Amygdala (tissue), 56 donors: ENCODE results near the gene CRMP1.
A peak's percentile ranks its signal among the peaks of the same experiment; 100 is the strongest.

Experiments
- DNase-seq, 56 donors: peaks; one replicate each; lab custom pipeline; 2025; lab: John Stamatoyannopoulos, UW

The CRMP1 gene

DNA sequence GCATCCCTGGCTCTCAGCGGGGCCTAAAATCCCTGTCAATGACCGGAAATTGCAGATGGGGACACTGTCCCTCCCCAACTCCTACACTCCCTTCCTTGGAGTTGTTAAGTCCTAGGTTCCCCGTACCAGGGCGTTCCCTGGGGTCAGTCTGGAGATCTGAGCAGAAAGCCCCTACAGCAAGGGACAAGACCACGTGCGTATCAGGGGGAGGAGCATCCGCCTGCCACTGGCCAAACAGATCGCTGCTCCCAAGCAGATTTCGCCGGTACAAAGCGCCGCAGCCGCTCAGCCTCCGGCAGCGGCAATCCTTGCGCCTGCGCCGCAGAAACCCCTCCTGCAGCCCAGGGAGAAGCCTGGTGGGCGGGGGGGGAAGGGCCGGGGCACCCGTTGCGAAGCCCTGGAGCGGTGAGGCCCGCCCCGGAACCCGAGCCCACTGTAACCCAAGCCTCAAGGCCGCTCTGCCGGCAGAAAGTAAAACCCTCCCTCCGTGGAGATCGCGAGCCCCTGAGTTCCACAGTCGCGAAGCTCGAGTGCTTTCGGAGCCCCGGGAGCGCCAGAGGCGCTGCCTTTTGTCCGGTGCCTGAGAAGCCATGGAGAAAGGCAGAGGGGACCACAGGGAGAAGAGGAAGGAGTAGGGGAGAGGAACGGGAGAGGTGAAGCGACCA lies 2.7 kb downstream of the CRMP1 start:
- DNase-seq, result peak in 49 of 56 donors; percentile 24 to 84 (median 67)

- no peak for DNase-seq
Measured at GRCh38 chr4:5889002-5889696, 3.7 kb downstream of the CRMP1 start.

GRCh38 chr4:5888222-5889001 lies 4.5 kb downstream of the CRMP1 start:
- DNase-seq, result peak in 20 of 56 donors; percentile 19 to 68 (median 46)

DNA sequence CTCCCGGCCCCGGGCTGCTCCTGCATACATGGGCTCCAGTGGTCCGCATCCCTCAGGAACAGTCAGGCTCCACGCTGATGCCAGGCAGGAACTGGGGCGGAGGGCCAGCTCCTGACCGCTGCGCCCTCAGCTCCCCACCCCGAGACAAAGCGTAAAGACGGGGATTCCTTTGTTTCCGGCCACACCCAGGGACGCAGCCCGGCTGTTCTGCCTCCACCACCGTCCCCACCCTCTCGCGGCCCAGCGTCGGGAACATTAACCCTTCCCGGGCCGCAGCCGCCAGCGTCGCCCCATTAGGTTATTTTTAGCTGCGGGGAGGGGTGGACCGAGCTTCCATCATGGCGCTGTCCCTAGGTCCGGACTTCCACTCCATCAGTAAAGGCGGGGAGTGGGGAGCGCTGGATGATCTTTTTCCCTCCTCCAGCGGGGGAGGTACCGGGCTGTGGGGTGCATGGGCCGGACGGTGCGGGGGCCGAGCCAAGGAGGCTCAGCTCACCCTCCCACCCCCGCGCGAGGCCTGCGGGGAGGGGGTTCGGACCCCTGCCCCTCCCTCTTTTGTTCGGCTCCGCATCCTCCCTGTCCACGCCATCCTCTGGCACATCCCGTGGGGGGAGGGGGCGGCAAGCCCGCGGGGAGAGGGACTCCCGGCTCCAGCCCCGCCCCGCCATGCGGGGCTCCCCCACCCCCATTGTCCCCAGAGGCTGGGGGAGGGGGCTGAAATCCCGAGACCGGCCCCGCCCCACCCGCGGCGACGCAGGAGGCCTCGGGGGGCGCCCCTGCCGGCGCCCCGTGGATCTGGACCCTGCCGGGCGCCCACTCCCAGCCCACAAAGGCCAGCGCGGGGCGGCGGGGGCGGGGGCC lies 5.3 kb downstream of the CRMP1 start:
- DNase-seq, result peak in 5 of 56 donors; percentile 24 to 62 (median 43)

DNA sequence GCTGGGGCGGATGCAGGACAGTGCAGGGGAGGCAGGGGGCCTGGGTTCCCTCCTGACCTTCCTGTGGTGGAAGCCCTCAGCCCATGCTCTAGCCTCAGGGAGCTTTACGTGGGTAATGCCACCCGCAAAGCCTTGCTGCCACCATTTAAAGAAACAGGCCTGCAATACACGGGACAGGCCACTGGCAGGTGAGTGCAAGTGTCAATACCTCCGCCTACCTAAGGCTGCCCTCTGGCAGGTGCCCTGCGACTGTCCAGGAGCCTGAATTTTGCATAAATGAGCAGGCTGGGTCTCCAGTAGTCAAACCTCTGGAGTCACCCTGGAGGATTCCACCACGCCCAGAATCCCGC lies 5.9 kb downstream of the CRMP1 start:
- DNase-seq, result no peak

- no peak for DNase-seq
Measured at GRCh38 chr4:5885733-5886132, 7.2 kb downstream of the CRMP1 start.

DNA sequence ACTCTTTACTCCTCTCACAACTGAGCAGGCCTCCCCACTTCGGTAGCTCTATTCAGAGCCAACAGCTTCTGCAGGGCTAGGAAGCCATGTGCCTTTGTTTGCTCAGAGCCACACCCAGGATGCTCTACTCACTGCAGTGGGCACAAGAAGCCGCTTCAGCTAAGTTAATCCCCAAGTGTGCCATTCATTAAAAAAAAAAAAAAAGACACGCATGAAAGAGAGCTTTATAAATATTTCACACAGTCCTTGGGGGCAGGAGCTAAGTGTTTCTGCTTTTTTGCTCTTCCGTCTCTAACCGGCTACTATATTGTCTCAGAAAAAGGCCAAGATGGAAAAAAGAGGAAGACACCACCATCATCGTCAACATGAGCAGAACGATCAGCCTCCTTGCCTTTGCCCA lies 8.1 kb downstream of the CRMP1 start:
- no peak for DNase-seq

GRCh38 chr4:5883916-5884315 lies 9.0 kb downstream of the CRMP1 start:
- no peak for DNase-seq

DNA sequence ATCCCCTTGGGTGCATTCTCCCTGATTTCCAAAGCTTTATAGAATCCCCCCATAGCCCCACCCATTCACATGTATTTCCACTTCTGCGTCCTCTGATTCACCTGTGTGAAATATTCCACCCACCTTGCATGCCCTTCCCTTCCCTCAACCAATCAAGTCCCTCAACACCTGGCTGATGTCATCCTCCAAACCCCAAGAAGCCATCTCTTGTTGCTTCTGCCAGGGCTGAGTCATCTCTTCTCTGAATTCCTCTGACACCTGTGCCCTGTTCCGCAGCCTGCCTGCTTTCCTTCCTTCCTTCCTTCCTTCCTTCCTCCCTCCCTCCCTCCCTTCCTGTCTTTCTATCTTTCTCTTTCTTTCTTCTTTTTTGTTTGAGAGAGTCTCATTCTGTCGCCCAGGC lies 9.9 kb downstream of the CRMP1 start:
- DNase-seq, result no peak

GRCh38 chr4:5881340-5881739 lies 11.5 kb downstream of the CRMP1 start:
- no peak for DNase-seq

- DNase-seq, result no peak
Measured at GRCh38 chr4:5878359-5878758, 14.5 kb downstream of the CRMP1 start.

DNA sequence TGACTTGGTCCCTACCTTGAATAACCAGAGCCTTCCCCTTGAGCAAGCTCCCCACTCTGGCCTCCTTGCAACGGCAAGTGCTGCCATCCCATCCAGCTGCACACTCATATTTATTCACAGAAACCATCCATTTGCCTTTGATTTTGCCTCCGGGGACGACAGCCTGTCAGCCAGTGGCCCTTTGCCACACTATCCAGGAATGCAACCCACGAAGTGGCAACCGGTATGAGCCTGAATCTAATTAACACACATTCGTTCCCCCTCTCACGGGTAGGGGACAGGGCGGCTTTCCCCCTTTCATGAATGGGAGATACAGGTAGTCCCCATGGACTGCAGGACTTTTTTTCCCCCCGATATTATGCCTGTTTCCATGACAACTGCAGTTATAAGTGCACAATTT lies 15.5 kb downstream of the CRMP1 start:
- DNase-seq, result no peak

DNA sequence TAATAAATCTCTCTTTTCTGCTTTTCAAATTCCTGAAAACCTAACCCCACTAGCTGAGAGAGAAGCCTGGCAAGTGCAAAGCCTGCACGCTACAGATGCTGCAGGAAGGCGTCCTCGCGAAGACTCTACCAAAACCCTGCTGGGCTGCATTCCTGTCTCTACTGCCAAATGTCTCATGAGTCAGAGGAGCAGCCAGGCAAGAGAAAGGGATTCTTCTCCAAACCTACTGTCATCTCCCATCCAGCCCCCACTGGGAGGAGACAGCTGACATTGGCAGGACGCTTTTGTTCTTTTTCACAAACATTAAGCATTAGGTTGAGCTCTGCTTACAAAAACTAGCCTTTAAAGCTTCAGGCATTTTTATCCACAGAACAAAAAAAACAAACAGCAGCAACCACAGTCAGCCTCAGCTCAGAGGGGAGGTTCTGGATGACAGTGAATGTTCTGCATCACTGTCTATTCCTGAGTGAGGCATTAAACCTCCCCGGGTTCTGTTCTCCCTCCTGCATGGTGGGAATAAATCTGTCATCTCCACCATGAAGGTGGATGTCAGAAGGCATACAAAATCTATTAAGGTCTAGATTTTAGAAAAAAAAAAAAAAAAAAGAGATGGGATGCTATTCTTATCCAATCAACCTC lies 18.0 kb downstream of the CRMP1 start:
- peak in 13 of 56 donors; percentile 19 to 58 (median 35) for DNase-seq

DNA sequence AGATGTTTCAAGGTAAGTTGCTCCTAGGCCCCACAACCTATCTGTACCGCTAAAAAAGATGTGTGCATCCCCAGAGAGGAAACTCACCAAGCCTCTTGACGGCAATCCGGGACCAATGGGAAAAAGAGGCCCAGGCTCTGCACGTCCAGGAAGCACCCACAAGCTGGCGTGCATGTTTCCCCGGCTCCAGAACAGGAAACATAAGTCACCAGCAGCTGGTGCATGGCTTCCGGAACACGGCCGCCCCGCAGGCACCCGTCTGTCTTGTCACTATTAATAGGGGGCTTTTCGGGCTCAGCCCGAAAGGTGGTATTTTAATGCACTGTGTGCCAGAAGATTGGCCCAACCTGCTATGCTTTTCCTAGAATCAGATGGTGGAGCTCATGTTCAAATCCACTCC lies 22.2 kb downstream of the CRMP1 start:
- peak in 2 of 56 donors; percentile 29 to 32 for DNase-seq

DNA sequence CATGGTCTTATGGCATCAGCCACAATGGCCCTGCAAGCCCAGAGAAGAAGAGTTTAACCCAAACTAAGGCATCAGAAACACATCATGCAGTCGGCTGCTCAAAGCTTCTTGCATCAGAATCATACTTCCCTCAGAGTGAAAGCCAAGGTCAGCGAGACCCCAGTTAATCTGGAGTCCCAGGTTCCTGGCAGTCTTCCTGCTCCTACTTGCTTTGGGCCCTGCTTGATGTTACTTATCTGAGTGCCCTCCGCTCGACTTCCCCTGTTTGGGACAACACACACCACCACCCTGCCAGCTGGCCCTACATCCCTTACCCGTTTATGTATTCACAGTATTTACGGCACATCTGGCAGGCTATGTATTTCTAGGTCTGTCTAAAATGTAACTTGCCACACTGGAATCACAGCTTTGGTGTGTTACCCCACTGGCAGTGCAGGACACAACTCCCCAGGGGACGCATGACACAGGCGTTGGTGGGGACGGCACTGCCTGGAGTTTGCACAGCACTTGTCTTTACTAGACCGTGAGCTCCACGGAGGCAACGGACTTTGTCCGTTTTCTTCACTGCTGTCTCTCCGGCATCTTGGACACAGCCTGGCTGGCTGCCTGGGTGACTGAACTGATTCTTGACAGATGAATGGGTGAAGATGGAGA lies 22.8 kb downstream of the CRMP1 start:
- DNase-seq, result no peak

DNA sequence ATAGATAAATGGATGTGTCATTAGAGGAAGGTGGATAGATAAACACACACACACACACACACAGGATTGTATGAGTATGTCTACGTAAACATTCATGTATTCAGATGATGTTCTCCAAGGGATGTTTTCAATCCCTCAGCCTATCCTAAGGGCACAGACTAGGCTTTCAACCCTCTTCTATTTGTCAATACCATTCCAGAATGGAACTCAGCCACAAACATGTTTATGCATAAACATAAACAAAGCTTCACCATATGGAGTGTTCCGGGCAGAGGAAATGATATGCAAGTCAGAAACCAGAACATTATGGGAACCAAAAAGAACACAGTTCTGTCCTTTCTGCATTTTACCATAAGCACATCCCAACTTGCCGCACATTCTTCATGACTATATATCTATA lies 25.0 kb downstream of the CRMP1 start:
- no peak for DNase-seq

DNA sequence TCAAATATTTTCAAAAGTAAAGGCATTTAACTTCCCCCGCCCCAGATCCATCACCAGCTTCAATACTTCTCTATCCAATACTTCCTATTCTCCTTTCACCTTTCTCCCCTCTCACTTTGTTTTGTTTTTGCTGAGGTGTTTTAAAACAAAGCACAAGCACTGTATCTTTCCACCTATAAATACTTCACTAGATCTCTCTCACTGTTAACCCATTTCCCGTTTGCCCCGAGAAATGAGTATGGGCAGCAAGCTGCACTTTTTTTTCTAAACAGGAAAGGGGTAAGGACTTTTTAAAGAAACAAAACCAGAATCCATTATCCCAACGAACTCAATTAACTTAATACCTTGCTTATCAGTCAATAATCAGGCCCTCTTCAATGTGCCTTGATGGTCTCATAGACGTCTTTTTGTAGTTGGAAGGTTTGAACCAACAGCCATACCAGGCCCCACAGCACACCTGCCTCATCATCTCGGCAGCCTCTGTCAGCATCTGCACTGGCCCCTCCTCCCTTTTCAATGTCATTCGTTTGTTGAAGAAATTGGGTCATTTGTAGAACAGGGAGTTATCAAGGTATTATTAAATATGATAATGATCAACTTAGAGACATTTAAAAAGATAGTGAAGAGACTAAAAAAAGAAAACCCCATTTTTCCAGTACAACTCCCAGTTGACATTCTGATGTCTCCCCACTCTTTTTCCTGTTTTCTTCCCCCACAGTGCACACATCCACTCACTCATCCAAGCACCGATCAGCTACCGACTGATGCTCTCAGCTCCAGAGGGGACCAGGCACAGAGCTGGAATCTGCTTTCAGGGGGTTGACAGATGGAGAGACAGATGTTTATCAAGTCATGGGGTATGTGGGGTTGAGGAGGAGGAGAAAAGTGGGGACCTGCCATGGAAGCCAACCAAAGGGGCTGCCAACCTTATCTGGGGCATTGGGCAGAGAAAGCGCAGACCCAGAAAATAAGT lies 25.8 kb downstream of the CRMP1 start:
- DNase-seq, result no peak

DNA sequence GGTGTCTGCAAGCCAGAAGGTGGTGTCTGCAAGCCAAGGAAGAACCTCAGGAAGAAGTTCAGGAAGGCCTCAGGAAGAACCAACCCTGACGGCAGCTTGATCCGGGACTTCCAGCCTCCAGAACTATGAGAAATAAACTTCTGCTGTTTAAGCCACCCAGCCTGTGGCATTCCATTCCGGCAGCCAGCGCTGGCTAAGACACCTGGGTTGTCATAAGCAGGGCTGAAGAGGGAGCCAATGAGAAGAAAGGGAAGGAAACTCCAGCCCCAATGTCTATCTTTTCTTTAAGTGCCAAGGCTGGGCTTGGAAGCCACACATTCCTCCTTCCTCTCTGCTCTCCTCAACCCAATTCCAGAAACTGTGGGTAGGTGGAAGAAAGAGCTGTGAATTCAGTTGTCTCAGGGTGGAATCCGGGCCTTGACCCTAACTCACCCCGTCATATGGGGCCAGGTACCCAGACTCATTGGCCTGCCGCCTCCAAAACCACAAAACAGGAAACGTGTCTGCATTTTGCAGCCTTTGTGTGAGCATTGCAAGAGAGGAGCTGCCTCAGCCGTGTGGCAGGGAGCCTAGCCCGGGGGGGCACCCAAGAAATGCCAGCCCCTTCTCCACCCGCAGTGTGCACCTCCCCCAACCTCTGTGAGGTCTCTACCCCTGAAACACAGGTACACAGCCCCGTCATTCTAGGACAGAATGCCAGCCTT lies 26.8 kb downstream of the CRMP1 start:
- no peak for DNase-seq
